ENCODE results near the gene STX19. TPM values are rescaled to one million over a fixed set of nuclear protein-coding genes. Genes with fewer than 3 reads are reported as not detected.

STX19 gene
- total and polyA plus RNA-seq, 2 donors (not counting 3 experiments of a cell fraction or from before 2014, with no cell fraction given), result not detected

GRCh38 chr3:93989241-93989640 lies 39.2 kb downstream of the STX19 start:
- no peak for DNase-seq (ENCODE audit: low read depth, low spot score)
- Histone ChIP-seq H3K27me3 (ENCODE audit: control insufficient read depth in 2 of 2, insufficient read depth in 2 of 2, low read length in 2 of 2) (no peaks in the 10 kb centered on the region), H3K9me3 (replicated peaks; ENCODE audit: control insufficient read depth, insufficient read depth, low read length) (no peaks in the 10 kb centered on the region), H3K9me1 (replicated peaks; ENCODE audit: control insufficient read depth, extremely low read depth, insufficient read depth, low read length) (no peaks in the 10 kb centered on the region), H3K4me1 (ENCODE audit: control insufficient read depth, extremely low read depth, insufficient read depth, low read length) (peaks cover 9% of the 10 kb centered on the region), H3K27ac (ENCODE audit: insufficient read depth, low read depth, low read length) (no peak overlapping the region), H3K4me2 (ENCODE audit: insufficient read depth, low read length) (no peak overlapping the region), H2AFZ (ENCODE audit: low read depth, low read length) (no peak overlapping the region), H4K20me1 (replicated peaks; ENCODE audit: control insufficient read depth, extremely low read depth, insufficient read depth, low read length) (no peaks in the 10 kb centered on the region), H3K4me3 (replicated peaks in 1 of 3; ENCODE audit: insufficient read depth in 1 of 3, low read depth in 1 of 3, low read length in 3 of 3) (no peak overlapping the region), H3K36me3 (ENCODE audit: control insufficient read depth in 2 of 2, extremely low read depth in 1 of 2, insufficient read depth in 2 of 2, low read length in 2 of 2) (no peaks in the 10 kb centered on the region), H3K9ac (replicated peaks; ENCODE audit: extremely low read depth, insufficient read depth, low read length) (no peak overlapping the region), H3K79me2 (ENCODE audit: control insufficient read depth, insufficient read depth, low read length) (peaks cover 7% of the 10 kb centered on the region)
- TF ChIP-seq CTCF (IDR thresholded peaks at IDR 0.05; ENCODE audit: extremely low read depth in 1 of 2, insufficient read depth in 1 of 2, low read depth in 1 of 2, low read length in 2 of 2) (no peak), GATA2 (IDR thresholded peaks at IDR 0.05; ENCODE audit: insufficient read depth, insufficient read length, low read depth, low read length) (no peak), POLR2A (IDR thresholded peaks at IDR 0.05; ENCODE audit: low read depth, low read length) (no peak), MAX (IDR thresholded peaks at IDR 0.05; ENCODE audit: insufficient read depth, insufficient read length) (no peak), JUN (IDR thresholded peaks at IDR 0.05; ENCODE audit: borderline replicate concordance, insufficient read depth, insufficient read length, low read depth) (no peak)
- no TSS peak for BruUV-seq (replicated peaks)
- intact Hi-C loops (cut with micrococcal nuclease), result no loop called here
- POLR2A ChIA-PET, result no interaction called here
- dilution Hi-C loops (cut with MboI; ENCODE audit: extremely low pct_ligation_motif_present, low sequenced_read_pairs), result no loop called here
- no peak for FAIRE-seq
- CTCF ChIA-PET, result interaction anchor here (1.1 to 2.2 kb wide), 3 partner anchors 15 to 80 kb away, joined by 3 to 6 read pairs (median 4); no protein-coding TSS in a partner anchor

GRCh38 chr3:93988764-93989163 lies 39.6 kb downstream of the STX19 start:
- dilution Hi-C loops (cut with MboI; ENCODE audit: extremely low pct_ligation_motif_present, low sequenced_read_pairs), result no loop called here

More at GRCh38 chr3:93988764-93989163, 39.6 kb downstream of the STX19 start:
- BruUV-seq (replicated peaks), result no TSS peak
- Histone ChIP-seq H3K9me3 (replicated peaks; ENCODE audit: control insufficient read depth, insufficient read depth, low read length) (no peaks in the 10 kb centered on the region), H3K79me2 (ENCODE audit: control insufficient read depth, insufficient read depth, low read length) (peaks cover 2% of the 10 kb centered on the region), H3K27me3 (ENCODE audit: control insufficient read depth in 2 of 2, insufficient read depth in 2 of 2, low read length in 2 of 2) (no peaks in the 10 kb centered on the region), H4K20me1 (replicated peaks; ENCODE audit: control insufficient read depth, extremely low read depth, insufficient read depth, low read length) (no peaks in the 10 kb centered on the region), H3K4me3 (replicated peaks in 1 of 3; ENCODE audit: insufficient read depth in 1 of 3, low read depth in 1 of 3, low read length in 3 of 3) (no peak overlapping the region), H3K9me1 (replicated peaks; ENCODE audit: control insufficient read depth, extremely low read depth, insufficient read depth, low read length) (no peaks in the 10 kb centered on the region), H3K36me3 (ENCODE audit: control insufficient read depth in 2 of 2, extremely low read depth in 1 of 2, insufficient read depth in 2 of 2, low read length in 2 of 2) (no peaks in the 10 kb centered on the region), H3K27ac (ENCODE audit: insufficient read depth, low read depth, low read length) (no peak overlapping the region), H3K4me2 (ENCODE audit: insufficient read depth, low read length) (no peak overlapping the region), H3K4me1 (ENCODE audit: control insufficient read depth, extremely low read depth, insufficient read depth, low read length) (peaks cover 9% of the 10 kb centered on the region), H2AFZ (ENCODE audit: low read depth, low read length) (no peak overlapping the region), H3K9ac (replicated peaks; ENCODE audit: extremely low read depth, insufficient read depth, low read length) (no peak overlapping the region)
- DNase-seq (ENCODE audit: low read depth, low spot score) (no peak), FAIRE-seq (no peak)
- ChIA-PET POLR2A (no interaction called here), CTCF (interaction anchor here (1.1 to 2.2 kb wide), 3 partner anchors 16 to 80 kb away, joined by 3 to 6 read pairs (median 4); no protein-coding TSS in a partner anchor)
- TF ChIP-seq JUN (IDR thresholded peaks at IDR 0.05; ENCODE audit: borderline replicate concordance, insufficient read depth, insufficient read length, low read depth) (no peak), CTCF (IDR thresholded peaks at IDR 0.05; ENCODE audit: extremely low read depth in 1 of 2, insufficient read depth in 1 of 2, low read depth in 1 of 2, low read length in 2 of 2) (no peak), MAX (IDR thresholded peaks at IDR 0.05; ENCODE audit: insufficient read depth, insufficient read length) (no peak), GATA2 (IDR thresholded peaks at IDR 0.05; ENCODE audit: insufficient read depth, insufficient read length, low read depth, low read length) (no peak), EZH2 (IDR thresholded peaks at IDR 0.05; ENCODE audit: borderline replicate concordance, low read depth, low read length, severe bottlenecking) (no peak), MYC (IDR thresholded peaks at IDR 0.05; ENCODE audit: low read depth, low read length) (no peak), POLR2A (IDR thresholded peaks at IDR 0.05; ENCODE audit: low read depth, low read length) (no peak), POLR2AphosphoS5 (IDR thresholded peaks at IDR 0.05; ENCODE audit: insufficient read depth, low read depth, low read length) (no peak), FOS (IDR thresholded peaks at IDR 0.05; ENCODE audit: borderline replicate concordance, insufficient read depth, low read length) (no peak)
- intact Hi-C loops (cut with micrococcal nuclease), result no loop called here
